Calu3 (cell line): ENCODE data around the gene CEP131. TPM values are rescaled to one million over a fixed set of nuclear protein-coding genes. Genes with fewer than 3 reads are reported as not detected.

Experiments
- BruUV-seq: library from RNA; stranded (reverse); fragments of 400-500 nt; replicated peaks from 2 replicates; lab custom pipeline; 2021; lab: Mats Ljungman, UMichigan
- CTCF ChIA-PET: fragments of 300-600 bp; sonication (Branson Sonifier 250); formaldehyde crosslinking; loops from one replicate; lab custom pipeline; 2022; ENCODE audit warnings: antibody characterized with exemption; lab: Charles Lee
- DNase-seq: peaks from one replicate; pipeline ENCODE4 v3.0.0; 2022
- H3K27ac Mint-ChIP-seq: one replicate; pipeline ENCODE4 v1.8.0; 2022; ENCODE audit warnings: mixed read lengths; ENCODE audit not compliant: unreplicated experiment
- H3K27me3 Mint-ChIP-seq: one replicate; pipeline ENCODE4 v1.8.0; 2022; ENCODE audit warnings: mixed read lengths; ENCODE audit not compliant: unreplicated experiment
- H3K36me3 Mint-ChIP-seq: one replicate; pipeline ENCODE4 v1.8.0; 2022; ENCODE audit warnings: mild to moderate bottlenecking, moderate library complexity, mixed read lengths; ENCODE audit not compliant: insufficient read depth, unreplicated experiment
- H3K4me1 Mint-ChIP-seq: one replicate; pipeline ENCODE4 v1.8.0; 2022; ENCODE audit warnings: mild to moderate bottlenecking, low read depth, mixed read lengths; ENCODE audit not compliant: unreplicated experiment
- H3K4me3 Mint-ChIP-seq: one replicate; pipeline ENCODE4 v1.8.0; 2022; ENCODE audit warnings: mild to moderate bottlenecking, low read depth, moderate library complexity, mixed read lengths; ENCODE audit not compliant: unreplicated experiment
- H3K9me3 Mint-ChIP-seq: one replicate; pipeline ENCODE4 v1.8.0; 2022; ENCODE audit warnings: low read depth, mixed read lengths; ENCODE audit not compliant: unreplicated experiment
- CTCF ChIP-seq: fragments of 200-600 bp; IDR thresholded peaks from one replicate; pipeline ENCODE4 v1.8.0; 2022; ENCODE audit warnings: antibody characterized with exemption; ENCODE audit not compliant: unreplicated experiment
- intact Hi-C: fragments of 100-400 bp; cut with micrococcal nuclease; formaldehyde crosslinking; loops from one replicate; pipeline ENCODE4 v1.10.0; 2022; ENCODE audit not compliant: unreplicated experiment
- total RNA-seq: library from RNA; stranded (reverse); gene quantifications from 2 replicates; pipeline ENCODE4 v1.2.3, GENCODE V29; 2022

Gene CEP131
- total RNA-seq, 1 experiment from 2014 or later: 28.2 TPM

GRCh38 chr17:81245024-81245664 lies 22.4 kb upstream of the CEP131 start:
- no peak overlapping the region for H3K4me3 Mint-ChIP-seq

GRCh38 chr17:81244358-81245023 lies 21.7 kb upstream of the CEP131 start:
- Mint-ChIP-seq H3K4me3 (no peak overlapping the region), H3K36me3 (peaks cover 88% of the 10 kb centered on the region), H3K27me3 (no peaks in the 10 kb centered on the region), H3K27ac (no peak overlapping the region), H3K9me3 (no peaks in the 10 kb centered on the region), H3K4me1 (peaks cover 14% of the 10 kb centered on the region)
- DNase-seq: no peak
- CTCF ChIA-PET: interaction anchor here (0.6 kb wide), 1 partner anchor 68 kb away, joined by 5 read pairs; no protein-coding TSS in a partner anchor
- BruUV-seq: no TSS peak
- intact Hi-C loops: no loop called here
- no peak for TF ChIP-seq CTCF

More at GRCh38 chr17:81245024-81245664, 22.4 kb upstream of the CEP131 start:
- no peak for DNase-seq
- no TSS peak for BruUV-seq
- CTCF ChIA-PET: interaction anchor here (0.6 kb wide), 1 partner anchor 69 kb away, joined by 5 read pairs; no protein-coding TSS in a partner anchor
- TF ChIP-seq CTCF: no peak
- Mint-ChIP-seq H3K4me1 (peaks cover 14% of the 10 kb centered on the region), H3K9me3 (no peaks in the 10 kb centered on the region), H3K27me3 (no peaks in the 10 kb centered on the region), H3K27ac (no peak overlapping the region), H3K36me3 (peaks cover 88% of the 10 kb centered on the region)
- intact Hi-C loops: no loop called here

- BruUV-seq: no TSS peak
- Mint-ChIP-seq H3K4me1 (peaks cover 14% of the 10 kb centered on the region), H3K9me3 (no peaks in the 10 kb centered on the region), H3K27ac (no peak overlapping the region), H3K27me3 (no peaks in the 10 kb centered on the region), H3K4me3 (no peak overlapping the region), H3K36me3 (peaks cover 92% of the 10 kb centered on the region)
- intact Hi-C loops: no loop called here
- CTCF ChIA-PET: no interaction called here
- DNase-seq: no peak
- no peak for TF ChIP-seq CTCF
These were observed 20.5 kb upstream of the CEP131 start for GRCh38 chr17:81243333-81243664.

- intact Hi-C loops: no loop called here
- BruUV-seq: no TSS peak
- CTCF ChIA-PET: interaction anchor here (0.6 kb wide), 1 partner anchor 569 kb away, joined by 5 read pairs; no protein-coding TSS in a partner anchor
These were observed 19.9 kb upstream of the CEP131 start for GRCh38 chr17:81242421-81243332.

More at GRCh38 chr17:81242421-81243332, 19.9 kb upstream of the CEP131 start:
- Mint-ChIP-seq H3K36me3 (peaks cover 92% of the 10 kb centered on the region), H3K27me3 (no peaks in the 10 kb centered on the region), H3K27ac (peak overlapping the region; percentile 58), H3K4me1 (peaks cover 14% of the 10 kb centered on the region), H3K4me3 (no peak overlapping the region), H3K9me3 (no peaks in the 10 kb centered on the region)
- no peak for DNase-seq
- TF ChIP-seq CTCF: no peak
